GM10266 (cell line): ENCODE data around the gene DIP2B.

Source experiments
- DNase-seq: peaks from one replicate; pipeline ENCODE4 v3.0.0; 2012; ENCODE audit errors: extremely low spot score
- CTCF ChIP-seq: IDR thresholded peaks from 2 replicates; pipeline ENCODE4 v1.5.1; 2012; ENCODE audit warnings: mild to moderate bottlenecking, low read depth; ENCODE audit not compliant: control insufficient read depth, insufficient read depth; ENCODE audit errors: missing control alignments

The DIP2B gene

GRCh38 chr12:50727466-50727865, 222.7 kb downstream of the DIP2B start:
- DNase-seq: no peak
- no peak for TF ChIP-seq CTCF

- no peak for TF ChIP-seq CTCF
- DNase-seq: no peak
Observed at GRCh38 chr12:50728417-50728816, 223.6 kb downstream of the DIP2B start.

- no peak for DNase-seq
- TF ChIP-seq CTCF: no peak
Observed at GRCh38 chr12:50728841-50729240, 224.1 kb downstream of the DIP2B start.

- TF ChIP-seq CTCF: no peak
- DNase-seq: no peak
Observed at GRCh38 chr12:50732591-50732990, 227.8 kb downstream of the DIP2B start.

- no peak for TF ChIP-seq CTCF
Observed at GRCh38 chr12:50733706-50734105, 228.9 kb downstream of the DIP2B start.

GRCh38 chr12:50734409-50735263, 229.9 kb downstream of the DIP2B start:
- DNase-seq: peak; percentile 19
- TF ChIP-seq CTCF: peak; percentile 54

More at GRCh38 chr12:50733706-50734105, 228.9 kb downstream of the DIP2B start:
- DNase-seq: no peak

- no peak for DNase-seq
- no peak for TF ChIP-seq CTCF
Observed at GRCh38 chr12:50739611-50740010, 234.8 kb downstream of the DIP2B start.
